ENCODE results near the gene FNDC8.
"Not testable (repeated sequence)": the region's sequence is repeated elsewhere in the genome, so short reads cannot be mapped to it uniquely, and the experiment has no call there.

FNDC8 gene

DNA sequence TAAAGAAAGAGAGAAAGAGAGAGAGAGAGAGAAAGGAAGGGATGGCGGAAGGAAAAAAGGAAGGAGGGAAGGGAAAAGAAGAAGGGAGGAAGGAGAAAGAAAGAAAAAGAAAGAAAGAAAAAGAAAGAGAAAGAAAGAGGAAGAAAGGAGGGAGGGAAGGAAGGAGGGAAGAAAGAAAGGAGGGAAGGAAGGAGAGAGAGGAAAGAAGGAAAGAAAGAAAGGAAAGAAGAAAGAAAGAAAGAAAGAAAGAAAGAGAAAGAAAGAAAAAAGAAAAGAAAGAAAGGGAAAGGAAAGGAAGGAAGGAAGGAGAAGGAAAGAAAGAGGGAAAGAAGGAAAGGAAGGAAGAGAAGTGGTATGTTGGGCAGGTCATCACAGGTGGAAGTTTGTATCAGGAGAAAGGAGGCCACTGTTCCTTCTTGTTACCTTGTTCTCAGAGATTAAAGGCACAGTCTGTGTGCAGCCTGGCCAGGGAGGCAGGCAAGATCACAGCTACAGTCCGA is 53.5 kb downstream of the FNDC8 start:
- DNase-seq = no peak

DNA sequence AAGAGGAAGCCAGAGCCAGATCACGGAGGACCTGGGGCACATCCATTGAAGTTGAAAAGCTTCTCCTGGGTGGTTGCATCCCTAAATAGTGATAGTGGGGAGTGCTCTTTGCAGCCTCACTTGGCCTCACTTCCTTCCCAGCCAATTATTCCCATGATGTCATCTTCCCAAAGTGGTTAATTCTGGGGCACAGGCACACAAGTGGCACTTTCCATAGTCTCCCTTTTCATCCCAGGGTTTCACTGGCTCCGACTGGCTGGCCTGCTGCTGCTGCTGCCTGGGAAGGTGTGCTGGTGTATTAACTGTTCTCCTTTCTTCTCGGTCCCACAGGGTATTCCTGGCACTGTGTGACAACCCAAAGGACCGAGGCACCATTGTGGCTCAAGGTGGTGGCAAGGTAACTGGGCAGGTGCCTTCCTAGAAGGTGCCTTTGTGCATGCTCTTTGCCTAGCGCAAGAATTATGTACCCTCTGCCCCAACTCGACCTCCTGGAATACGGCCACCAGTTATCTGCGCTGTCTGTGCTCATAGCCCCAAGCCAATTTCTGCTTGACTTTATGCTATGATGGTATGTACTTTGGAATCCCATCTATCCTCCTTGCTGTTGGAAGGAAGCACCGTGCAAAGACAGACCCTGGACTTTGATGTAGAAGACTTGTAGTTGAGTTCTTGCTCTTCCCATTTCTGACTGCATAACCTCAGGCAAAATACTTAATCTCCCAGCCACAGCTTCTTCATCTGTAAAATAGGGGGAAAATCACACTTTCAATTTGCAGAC is 54.4 kb downstream of the FNDC8 start:
- no peak for DNase-seq

DNA sequence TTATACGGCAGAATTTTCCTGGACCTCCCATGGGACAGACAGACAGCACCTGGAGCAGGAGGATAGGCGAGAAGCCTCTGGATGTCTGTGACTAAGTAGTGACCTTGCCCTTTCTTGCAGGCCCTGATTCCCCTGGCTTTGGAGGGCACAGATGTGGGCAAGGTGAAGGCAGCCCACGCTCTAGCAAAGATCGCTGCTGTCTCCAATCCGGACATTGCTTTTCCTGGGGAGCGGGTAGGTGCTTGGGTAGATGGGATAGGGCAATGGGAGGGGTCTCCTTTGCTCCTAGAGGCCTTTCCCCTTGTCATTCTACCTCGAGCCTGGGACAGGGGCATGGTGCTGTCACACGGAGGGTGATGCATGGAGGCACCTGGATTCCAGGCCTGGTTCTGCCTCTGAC is 55.5 kb downstream of the FNDC8 start:
- DNase-seq = no peak

DNA sequence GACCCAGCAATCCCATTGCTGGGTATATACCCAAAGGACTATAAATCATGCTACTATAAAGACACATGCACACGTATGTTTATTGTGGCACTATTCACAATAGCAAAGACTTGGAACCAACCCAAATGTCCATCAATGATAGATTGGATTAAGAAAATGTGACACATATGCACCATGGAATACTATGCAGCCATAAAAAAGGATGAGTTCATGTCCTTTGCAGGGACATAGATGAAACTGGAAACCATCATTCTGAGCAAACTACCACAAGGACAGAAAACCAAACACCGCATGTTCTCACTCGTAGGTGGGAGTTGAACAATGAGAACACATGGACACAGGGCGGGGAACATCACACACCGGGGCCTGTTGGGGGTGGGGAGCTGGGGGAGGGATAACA is 58.0 kb downstream of the FNDC8 start:
- not testable (repeated sequence) for DNase-seq
